Measurements from ENCODE around the gene RNPEP.
"Not testable (repeated sequence)": the region's sequence is repeated elsewhere in the genome, so short reads cannot be mapped to it uniquely, and the experiment has no call there.

Gene RNPEP

GRCh38 chr1:201958348-201958747 is 24.1 kb upstream of the RNPEP start:
- no peak for DNase-seq (ENCODE audit: low read depth in 2 of 2)

- DNase-seq (ENCODE audit: low read depth in 2 of 2) = not testable (repeated sequence)
Observed at GRCh38 chr1:201962382-201962781, 20.1 kb upstream of the RNPEP start.

GRCh38 chr1:201964261-201964660 is 18.2 kb upstream of the RNPEP start:
- DNase-seq (ENCODE audit: low read depth in 2 of 2) = no peak

- no peak for DNase-seq (ENCODE audit: low read depth in 2 of 2)
Observed at GRCh38 chr1:201966171-201966570, 16.3 kb upstream of the RNPEP start.

GRCh38 chr1:201968202-201968925 is 14.1 kb upstream of the RNPEP start:
- DNase-seq (ENCODE audit: low read depth in 2 of 2) = no peak

- DNase-seq (ENCODE audit: low read depth in 2 of 2) = no peak
Observed at GRCh38 chr1:201970334-201971159, 11.9 kb upstream of the RNPEP start.

GRCh38 chr1:201982082-201982622 is 296 bp upstream of the RNPEP start:
- DNase-seq (ENCODE audit: low read depth in 2 of 2) = peak; percentile 41 to 64

- DNase-seq (ENCODE audit: low read depth in 2 of 2) = no peak
Observed at GRCh38 chr1:201983380-201983805, 945 bp downstream of the RNPEP start.

- DNase-seq (ENCODE audit: low read depth in 2 of 2) = no peak
Observed at GRCh38 chr1:201984446-201984845, 2.0 kb downstream of the RNPEP start.

GRCh38 chr1:201985355-201985754 is 2.9 kb downstream of the RNPEP start:
- DNase-seq (ENCODE audit: low read depth in 2 of 2) = no peak

- no peak for DNase-seq (ENCODE audit: low read depth in 2 of 2)
Observed at GRCh38 chr1:201988601-201989000, 6.2 kb downstream of the RNPEP start.

GRCh38 chr1:201989354-201990128 is 7.1 kb downstream of the RNPEP start:
- DNase-seq (ENCODE audit: low read depth in 2 of 2) = no peak

- no peak for DNase-seq (ENCODE audit: low read depth in 2 of 2)
Observed at GRCh38 chr1:201990427-201990826, 8.0 kb downstream of the RNPEP start.

- peak in 1 of 2 experiments; percentile 6 for DNase-seq (ENCODE audit: low read depth in 2 of 2)
Observed at GRCh38 chr1:201999625-202000238, 17.3 kb downstream of the RNPEP start.

- DNase-seq (ENCODE audit: low read depth in 2 of 2) = no peak
Observed at GRCh38 chr1:202002507-202002906, 20.1 kb downstream of the RNPEP start.

- DNase-seq (ENCODE audit: low read depth in 2 of 2) = no peak
Observed at GRCh38 chr1:202004711-202005110, 22.3 kb downstream of the RNPEP start.

- DNase-seq (ENCODE audit: low read depth in 2 of 2) = no peak
Observed at GRCh38 chr1:202005958-202006357, 23.5 kb downstream of the RNPEP start.

GRCh38 chr1:202007304-202007703 is 24.9 kb downstream of the RNPEP start:
- DNase-seq (ENCODE audit: low read depth in 2 of 2) = no peak

GRCh38 chr1:202007805-202008489 is 25.5 kb downstream of the RNPEP start:
- DNase-seq (ENCODE audit: low read depth in 2 of 2) = no peak

GRCh38 chr1:202009326-202010179 is 27.1 kb downstream of the RNPEP start:
- DNase-seq (ENCODE audit: low read depth in 2 of 2) = peak; percentile 15 to 54

Measured in stimulated activated CD4-positive, alpha-beta T cell treated with anti-CD3 and anti-CD28 coated beads, Interleukin-12 subunit alpha, Interleukin-12 subunit beta, amount 100 ng/mL, for 24 hours (primary cell).